22Rv1 (cell line): ENCODE data around the gene CACNA1C.

ENCODE experiments used
- H3K27ac ChIP-seq: fragments of 450-650 bp; 2 replicates; pipeline ENCODE4 v1.5.1; 2017
- CTCF ChIP-seq: fragments of 450-650 bp; IDR thresholded peaks from 2 replicates; pipeline ENCODE4 v1.5.1; 2017; ENCODE audit warnings: mild to moderate bottlenecking
- ZFX ChIP-seq: fragments of 450-650 bp; IDR thresholded peaks from 2 replicates; pipeline ENCODE4 v1.6.1; 2017; ENCODE audit warnings: antibody characterized with exemption, borderline replicate concordance

The CACNA1C gene

DNA sequence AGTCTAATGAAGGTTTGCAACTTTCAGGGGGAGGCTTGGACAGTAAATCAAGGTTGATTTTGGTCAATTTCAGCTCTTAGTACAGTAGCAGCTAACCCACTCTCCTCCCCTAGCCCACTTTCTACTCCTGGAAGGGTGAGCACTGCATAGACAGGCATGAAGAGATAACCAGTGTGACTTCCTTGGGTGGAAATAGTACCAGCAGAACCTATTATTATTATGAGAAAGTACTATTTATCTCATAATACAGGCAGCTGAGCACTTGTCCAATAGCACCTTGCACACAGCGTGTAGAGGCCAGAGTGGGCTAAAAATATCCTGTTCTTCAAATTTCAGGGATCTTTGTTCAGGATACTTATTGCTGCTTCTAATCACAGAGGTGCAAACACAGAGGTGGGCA lies 645.8 kb downstream of the CACNA1C start:
- TF ChIP-seq CTCF (no peak), ZFX (no peak)
- no peak overlapping the region for H3K27ac ChIP-seq

GRCh38 chr12:2710701-2711100 lies 657.9 kb downstream of the CACNA1C start:
- no peak overlapping the region for H3K27ac ChIP-seq
- TF ChIP-seq CTCF (no peak), ZFX (no peak)

DNA sequence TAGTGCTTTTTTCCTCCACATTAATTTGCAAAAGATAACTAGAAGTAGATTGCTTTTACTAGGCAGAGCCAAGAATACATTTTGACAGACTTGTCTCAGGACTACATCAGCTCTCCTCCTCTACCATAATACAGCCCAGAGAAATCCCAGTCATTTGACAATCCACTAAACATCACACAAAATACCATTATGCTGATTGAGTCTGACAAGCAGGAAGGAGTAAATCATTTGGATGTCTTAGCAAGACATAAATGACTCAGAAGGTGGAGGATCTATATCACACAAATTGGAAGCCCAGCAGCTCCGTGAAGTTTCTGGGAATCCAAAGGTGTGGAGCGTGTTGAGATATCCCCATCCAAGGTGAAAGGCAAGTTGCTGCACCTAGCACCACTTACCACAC lies 666.6 kb downstream of the CACNA1C start:
- TF ChIP-seq ZFX, result no peak
- no peak for TF ChIP-seq CTCF

GRCh38 chr12:2722806-2723205 lies 670.0 kb downstream of the CACNA1C start:
- TF ChIP-seq CTCF, result no peak
- no peak for TF ChIP-seq ZFX

More for the DNA sequence above, 666.6 kb downstream of the CACNA1C start:
- no peak overlapping the region for H3K27ac ChIP-seq

GRCh38 chr12:2732290-2732689 lies 679.5 kb downstream of the CACNA1C start:
- TF ChIP-seq ZFX, result no peak
- no peak for TF ChIP-seq CTCF
- H3K27ac ChIP-seq, result no peak overlapping the region

More at GRCh38 chr12:2722806-2723205, 670.0 kb downstream of the CACNA1C start:
- H3K27ac ChIP-seq, result no peak overlapping the region

- no peak overlapping the region for H3K27ac ChIP-seq
- 0 out of 2 replicates have a peak, but pooled peaks have one; percentile 10 for TF ChIP-seq CTCF
- no peak for TF ChIP-seq ZFX
Measured at GRCh38 chr12:2733493-2734355, 680.9 kb downstream of the CACNA1C start.

GRCh38 chr12:2735432-2735831 lies 682.6 kb downstream of the CACNA1C start:
- H3K27ac ChIP-seq, result no peak overlapping the region
- TF ChIP-seq ZFX (no peak), CTCF (no peak)
